ENCODE data around the gene SNRNP40.
"Not testable (repeated sequence)": the region's sequence is repeated elsewhere in the genome, so short reads cannot be mapped to it uniquely, and the experiment has no call there.

SNRNP40 gene

GRCh38 chr1:31296486-31297276 is at the start of gene SNRNP40, which contains the start of gene ZCCHC17:
TSS of gene SNRNP40 (minus strand) at chr1:31296788. CDS start at chr1:31296751, 37 bp downstream.
TSS of gene ZCCHC17 (plus strand) at chr1:31297032. CDS start at chr1:31310099, 13,067 bp downstream.
- DNase-seq (ENCODE audit: low read depth in 2 of 2), result peak; percentile 92

- DNase-seq (ENCODE audit: low read depth in 2 of 2), result no peak
These were observed 49.0 kb upstream of the SNRNP40 start for GRCh38 chr1:31345635-31346034.

- no peak for DNase-seq (ENCODE audit: low read depth in 2 of 2)
These were observed 47.9 kb upstream of the SNRNP40 start for GRCh38 chr1:31344503-31344902.

- DNase-seq (ENCODE audit: low read depth in 2 of 2), result no peak
These were observed 40.3 kb upstream of the SNRNP40 start for GRCh38 chr1:31336687-31337467.

DNA sequence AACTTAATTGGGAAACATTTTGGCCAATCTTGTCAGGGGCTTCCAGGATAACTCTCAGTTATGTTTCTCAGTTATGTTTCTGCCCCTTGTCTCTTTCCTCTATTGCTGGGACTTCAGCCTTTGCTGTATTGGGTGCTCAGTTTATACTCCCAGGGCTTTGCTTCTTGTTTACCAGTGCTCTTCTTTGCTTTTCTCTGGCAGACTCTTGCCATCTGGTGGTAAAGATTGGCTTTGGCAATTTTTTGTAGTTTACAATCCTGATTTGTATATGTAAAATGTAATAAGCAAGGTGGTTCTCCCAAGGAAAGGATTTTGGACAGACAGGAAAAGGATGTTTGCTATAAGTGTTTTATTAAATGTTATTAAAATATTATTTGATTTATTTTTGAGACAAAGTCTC is 38.4 kb upstream of the SNRNP40 start:
- no peak for DNase-seq (ENCODE audit: low read depth in 2 of 2)

GRCh38 chr1:31327381-31327780 is 30.8 kb upstream of the SNRNP40 start:
- DNase-seq (ENCODE audit: low read depth in 2 of 2), result no peak

DNA sequence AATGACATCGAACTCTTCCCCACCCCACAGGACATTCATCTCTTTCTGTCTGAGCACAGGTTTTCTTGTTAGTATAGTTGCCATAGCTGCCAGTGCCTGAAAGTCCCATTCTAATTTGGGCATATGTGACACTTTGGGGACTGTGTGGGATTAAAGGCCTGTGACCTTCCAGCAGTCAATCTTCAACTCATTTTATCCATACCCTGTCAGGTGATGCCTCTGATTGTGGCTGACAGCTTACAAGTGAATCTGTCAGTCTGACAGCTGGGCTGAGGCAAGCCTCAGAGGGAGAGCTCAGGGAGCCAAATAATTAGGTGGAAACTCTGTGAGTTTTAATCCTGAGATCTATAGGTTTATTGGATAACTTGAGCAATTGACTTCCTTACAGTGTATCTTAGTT is 29.9 kb upstream of the SNRNP40 start:
- no peak for DNase-seq (ENCODE audit: low read depth in 2 of 2)

DNA sequence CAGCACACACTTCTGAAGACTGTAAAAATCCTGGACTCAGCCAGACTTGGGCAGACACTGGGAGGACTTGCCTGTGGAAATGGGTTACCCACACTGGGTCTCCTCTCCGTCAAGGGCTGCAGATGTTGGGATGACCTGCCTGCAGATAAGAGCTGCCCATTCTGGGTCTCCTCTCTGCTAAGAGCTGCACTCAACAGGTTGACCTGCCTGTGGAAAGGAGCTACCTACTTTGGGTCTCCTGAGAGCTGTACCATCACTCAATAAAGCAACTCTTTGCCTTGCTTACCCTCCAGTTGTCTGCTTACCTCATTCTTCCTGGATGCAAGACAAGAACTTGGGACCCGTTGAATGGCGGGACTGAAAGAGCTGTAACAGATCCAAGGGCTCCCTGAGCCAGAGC is 28.4 kb upstream of the SNRNP40 start:
- DNase-seq (ENCODE audit: low read depth in 2 of 2), result no peak

DNA sequence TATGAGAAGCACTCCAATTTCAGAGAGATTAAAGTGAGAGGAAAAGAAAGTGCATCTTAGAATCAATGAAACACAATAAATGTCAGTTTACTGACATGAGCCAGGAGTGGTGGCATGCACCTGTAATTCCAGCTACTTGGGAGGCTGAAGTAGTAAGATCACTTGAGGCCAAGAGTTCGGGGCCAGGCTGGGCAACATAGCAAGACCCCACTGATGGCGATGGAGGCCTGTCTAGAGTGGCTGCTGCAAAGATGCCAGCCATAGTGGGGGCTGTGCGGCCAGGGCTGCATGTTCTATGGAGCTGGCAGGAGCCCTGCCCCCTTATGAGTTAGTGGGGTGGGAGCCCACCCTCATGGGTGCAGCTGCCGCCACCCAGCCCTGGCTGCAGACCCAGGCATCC is 27.5 kb upstream of the SNRNP40 start:
- no peak for DNase-seq (ENCODE audit: low read depth in 2 of 2)

DNA sequence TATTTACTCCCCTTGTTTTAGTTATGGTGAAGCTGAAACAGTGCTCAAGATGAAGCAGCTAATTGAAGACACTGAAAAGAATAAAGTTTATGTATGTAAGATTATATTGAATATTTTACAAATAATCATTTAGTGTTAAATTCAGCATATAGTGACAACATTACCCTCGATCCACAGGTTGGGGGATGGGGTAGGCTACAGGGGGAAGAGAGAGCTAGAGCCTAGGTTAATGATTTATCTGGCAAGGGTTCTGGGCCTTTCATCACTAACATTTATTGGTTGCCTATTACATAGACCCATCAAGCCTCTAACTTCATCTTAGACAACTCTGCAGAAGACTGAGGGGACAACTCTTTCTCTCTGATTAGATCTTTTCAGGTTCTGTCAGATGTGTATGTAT is 21.6 kb upstream of the SNRNP40 start:
- no peak for DNase-seq (ENCODE audit: low read depth in 2 of 2)

- DNase-seq (ENCODE audit: low read depth in 2 of 2), result no peak
These were observed 19.3 kb upstream of the SNRNP40 start for GRCh38 chr1:31315902-31316301.

GRCh38 chr1:31310198-31310597 is 13.6 kb upstream of the SNRNP40 start:
- no peak for DNase-seq (ENCODE audit: low read depth in 2 of 2)

GRCh38 chr1:31308036-31308435 is 11.4 kb upstream of the SNRNP40 start:
- DNase-seq (ENCODE audit: low read depth in 2 of 2), result no peak

DNA sequence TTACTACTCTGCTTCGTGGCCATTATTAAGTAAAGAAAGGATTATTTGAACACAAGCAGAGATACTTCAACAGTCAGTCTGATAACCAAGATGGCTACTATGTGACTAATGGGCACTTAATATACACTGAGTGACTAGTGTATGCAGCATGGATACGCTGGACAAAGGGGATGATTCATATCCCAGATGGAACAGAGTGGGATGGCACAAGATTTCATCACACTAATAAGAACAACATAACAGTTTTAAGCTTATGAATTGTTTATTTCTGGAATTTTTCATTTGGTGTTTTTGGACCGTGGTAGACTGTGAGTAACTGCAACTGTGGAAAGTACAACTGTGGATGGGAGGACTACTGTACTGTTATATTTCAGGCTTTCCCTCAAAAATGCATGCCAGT is 9.7 kb upstream of the SNRNP40 start:
- no peak for DNase-seq (ENCODE audit: low read depth in 2 of 2)

- no peak for DNase-seq (ENCODE audit: low read depth in 2 of 2)
These were observed 6.3 kb upstream of the SNRNP40 start for GRCh38 chr1:31302709-31303441.

GRCh38 chr1:31300193-31300592 is 3.6 kb upstream of the SNRNP40 start:
- no peak for DNase-seq (ENCODE audit: low read depth in 2 of 2)

DNA sequence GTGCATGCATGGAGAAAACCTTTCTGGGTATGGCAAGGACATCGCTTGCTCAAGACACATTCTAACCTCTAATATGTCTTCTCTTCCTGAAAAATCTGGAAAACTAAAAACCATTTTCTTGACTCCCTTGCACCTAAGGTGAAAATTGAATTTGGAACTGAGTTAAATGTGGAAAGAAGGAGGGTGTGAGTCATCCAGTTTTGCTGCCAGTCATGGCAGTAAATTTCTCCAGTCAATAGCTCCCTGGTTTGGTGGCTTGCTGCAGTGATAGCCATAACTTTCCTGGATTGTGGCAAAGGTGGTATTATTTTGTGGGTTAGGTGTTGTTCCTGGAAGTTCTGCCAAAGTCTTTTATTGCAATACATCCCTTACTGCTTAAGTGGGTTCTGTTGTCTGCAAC is 2.8 kb upstream of the SNRNP40 start:
- no peak for DNase-seq (ENCODE audit: low read depth in 2 of 2)

DNA sequence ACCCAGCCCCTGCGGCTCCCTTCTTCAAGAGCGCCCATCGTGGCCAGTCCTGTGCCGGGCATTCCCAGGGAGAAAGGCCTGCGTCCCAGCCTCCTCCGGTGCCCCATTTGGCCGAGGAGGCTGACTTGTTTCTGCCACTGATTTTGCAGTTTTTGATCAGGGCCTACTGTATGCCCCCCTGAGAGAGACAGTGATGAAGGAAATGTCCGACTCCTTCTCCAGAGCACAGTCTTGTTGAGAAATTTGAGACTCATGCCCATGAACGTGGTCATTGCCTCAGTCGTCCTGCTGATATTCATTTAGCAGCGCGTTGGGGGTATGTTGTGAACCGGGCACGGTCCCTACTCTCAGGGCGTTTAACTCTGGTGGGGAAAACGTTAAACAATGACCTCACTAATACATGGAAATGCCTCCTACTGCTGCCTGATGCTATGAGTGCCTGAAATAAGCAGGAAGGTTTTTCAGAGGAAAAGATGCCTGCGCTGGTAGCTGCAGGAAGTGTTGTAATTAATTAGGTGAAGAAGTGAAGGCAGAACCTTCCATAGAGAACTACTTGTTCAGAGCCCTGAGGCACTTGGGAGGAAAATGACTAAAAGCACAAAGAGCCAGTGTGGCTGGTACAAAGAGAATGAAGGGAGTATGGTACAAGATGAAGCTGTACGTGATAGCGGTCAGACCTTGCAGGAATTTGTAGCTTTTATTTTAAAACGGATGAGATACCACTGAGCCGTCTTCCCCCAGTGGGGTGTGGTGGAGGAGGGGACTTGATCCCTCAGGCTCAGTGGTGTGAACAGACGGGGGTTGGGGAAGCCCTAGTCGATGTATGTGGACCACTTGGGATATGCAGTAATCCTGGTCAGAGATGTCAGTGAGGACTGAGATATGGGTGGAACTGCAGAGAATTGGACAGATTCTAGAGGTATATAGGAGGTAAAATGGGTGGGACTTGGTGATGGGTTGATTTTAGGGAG is 974 bp upstream of the SNRNP40 start:
- DNase-seq (ENCODE audit: low read depth in 2 of 2), result no peak

GRCh38 chr1:31295874-31296485 is 608 bp downstream of the SNRNP40 start:
- no peak for DNase-seq (ENCODE audit: low read depth in 2 of 2)

- DNase-seq (ENCODE audit: low read depth in 2 of 2), result no peak
These were observed 7.6 kb downstream of the SNRNP40 start for GRCh38 chr1:31289021-31289420.

- DNase-seq (ENCODE audit: low read depth in 2 of 2), result not testable (repeated sequence)
These were observed 8.8 kb downstream of the SNRNP40 start for GRCh38 chr1:31287791-31288190.

All from stimulated activated CD8-positive, alpha-beta memory T cell treated with anti-CD3 and anti-CD28 coated beads, Interleukin-15, amount 100 ng/mL, for 48 hours (primary cell).